ENCODE data around the gene RBMS1. TPM values are rescaled to one million over a fixed set of nuclear protein-coding genes. Genes with fewer than 3 reads are reported as not detected.

RBMS1 gene
- total and polyA plus RNA-seq, 2 of the 4 experiments (the other 2 are of a cell fraction): 43.5 to 64.9 TPM

GRCh38 chr2:160507046-160507407, 13.4 kb upstream of the RBMS1 start:
- H3K4me3 ChIP-seq (ENCODE audit: insufficient read depth, low read depth, low read length): no peak overlapping the region
- WGBS, 2 experiments (ENCODE audit: extremely low coverage in 2 of 2, insufficient read length in 1 of 2): no CpG with 5 or more reads among the region's 3 CpGs
- H3K36me3 ChIP-seq (ENCODE audit: control insufficient read depth, insufficient read depth, low read length): no peaks in the 10 kb centered on the region
- no peak overlapping the region for H3K4ac ChIP-seq (ENCODE audit: low read depth, low read length)
- H3K18ac ChIP-seq (ENCODE audit: low read depth, low read length): no peak overlapping the region; the same call in 1 of the 2 replicates
- no peak overlapping the region for H2BK15ac ChIP-seq (ENCODE audit: low read depth, low read length)
- no peak overlapping the region for H3K56ac ChIP-seq (ENCODE audit: extremely low read depth, insufficient read depth, low read length)
- H3K23ac ChIP-seq (ENCODE audit: low read depth, low read length): no peak overlapping the region
- ChIA-PET POLR2A (ENCODE audit: unreplicated experiment) (no interaction called here), CTCF (no interaction called here)
- no peak overlapping the region for H3K27ac ChIP-seq (ENCODE audit: insufficient read depth, low read length)
- no peak overlapping the region for H4K91ac ChIP-seq (ENCODE audit: insufficient read depth, low read depth, low read length)
- intact Hi-C loops (cut with micrococcal nuclease) (no loop called here), in situ Hi-C loops (cut with MboI; ENCODE audit: low sequenced_read_pairs) (no loop called here), dilution Hi-C loops (cut with HindIII; ENCODE audit: low sequenced_read_pairs, unreplicated experiment) (no loop called here)
- no peak overlapping the region for H2AK5ac ChIP-seq (ENCODE audit: low read depth, low read length)
- no peak overlapping the region for H2BK120ac ChIP-seq (ENCODE audit: low read depth, low read length)
- no peak for ATAC-seq (ENCODE audit: low read depth)
- no peaks in the 10 kb centered on the region for H3K9me1 ChIP-seq (ENCODE audit: insufficient read depth, low read length)
- H4K20me1 ChIP-seq (ENCODE audit: insufficient read depth, low read length): no peaks in the 10 kb centered on the region
- H3K79me1 ChIP-seq (ENCODE audit: low read depth in 1 of 2, low read length in 2 of 2): no peaks in the 10 kb centered on the region
- no peak overlapping the region for H2AFZ ChIP-seq (replicated peaks; ENCODE audit: low read length, poor library complexity)
- H4K8ac ChIP-seq (ENCODE audit: low read depth in 2 of 2, low read length in 2 of 2): no peak overlapping the region
- no peak overlapping the region for H3K4me2 ChIP-seq (ENCODE audit: low read depth, low read length)
- no TSS peak for BruUV-seq (replicated peaks)
- H2BK5ac ChIP-seq (ENCODE audit: low read depth, low read length, poor library complexity, severe bottlenecking): no peak overlapping the region
- no peak for TF ChIP-seq MAZ (IDR thresholded peaks at IDR 0.05; ENCODE audit: borderline replicate concordance, low read depth, low read length)
- TF ChIP-seq, protein P1, sequence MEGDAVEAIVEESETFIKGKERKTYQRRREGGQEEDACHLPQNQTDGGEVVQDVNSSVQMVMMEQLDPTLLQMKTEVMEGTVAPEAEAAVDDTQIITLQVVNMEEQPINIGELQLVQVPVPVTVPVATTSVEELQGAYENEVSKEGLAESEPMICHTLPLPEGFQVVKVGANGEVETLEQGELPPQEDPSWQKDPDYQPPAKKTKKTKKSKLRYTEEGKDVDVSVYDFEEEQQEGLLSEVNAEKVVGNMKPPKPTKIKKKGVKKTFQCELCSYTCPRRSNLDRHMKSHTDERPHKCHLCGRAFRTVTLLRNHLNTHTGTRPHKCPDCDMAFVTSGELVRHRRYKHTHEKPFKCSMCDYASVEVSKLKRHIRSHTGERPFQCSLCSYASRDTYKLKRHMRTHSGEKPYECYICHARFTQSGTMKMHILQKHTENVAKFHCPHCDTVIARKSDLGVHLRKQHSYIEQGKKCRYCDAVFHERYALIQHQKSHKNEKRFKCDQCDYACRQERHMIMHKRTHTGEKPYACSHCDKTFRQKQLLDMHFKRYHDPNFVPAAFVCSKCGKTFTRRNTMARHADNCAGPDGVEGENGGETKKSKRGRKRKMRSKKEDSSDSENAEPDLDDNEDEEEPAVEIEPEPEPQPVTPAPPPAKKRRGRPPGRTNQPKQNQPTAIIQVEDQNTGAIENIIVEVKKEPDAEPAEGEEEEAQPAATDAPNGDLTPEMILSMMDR (conservative IDR thresholded peaks at IDR 0.05; ENCODE audit: low read depth, low read length): no peak
- TF ChIP-seq CEBPB (IDR thresholded peaks at IDR 0.05; ENCODE audit: low read depth, low read length): no peak
- no peak for TF ChIP-seq RAD21 (IDR thresholded peaks at IDR 0.05; ENCODE audit: low read length)
- no peak for TF ChIP-seq BHLHE40 (IDR thresholded peaks at IDR 0.05; ENCODE audit: low read depth, low read length)
- TF ChIP-seq RFX5 (IDR thresholded peaks at IDR 0.05; ENCODE audit: low read depth, low read length): no peak
- TF ChIP-seq RCOR1 (IDR thresholded peaks at IDR 0.05; ENCODE audit: insufficient replicate concordance, low read length): no peak
- TF ChIP-seq, protein P2, sequence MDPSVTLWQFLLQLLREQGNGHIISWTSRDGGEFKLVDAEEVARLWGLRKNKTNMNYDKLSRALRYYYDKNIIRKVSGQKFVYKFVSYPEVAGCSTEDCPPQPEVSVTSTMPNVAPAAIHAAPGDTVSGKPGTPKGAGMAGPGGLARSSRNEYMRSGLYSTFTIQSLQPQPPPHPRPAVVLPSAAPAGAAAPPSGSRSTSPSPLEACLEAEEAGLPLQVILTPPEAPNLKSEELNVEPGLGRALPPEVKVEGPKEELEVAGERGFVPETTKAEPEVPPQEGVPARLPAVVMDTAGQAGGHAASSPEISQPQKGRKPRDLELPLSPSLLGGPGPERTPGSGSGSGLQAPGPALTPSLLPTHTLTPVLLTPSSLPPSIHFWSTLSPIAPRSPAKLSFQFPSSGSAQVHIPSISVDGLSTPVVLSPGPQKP (IDR thresholded peaks at IDR 0.05; ENCODE audit: borderline replicate concordance, low read depth, low read length): no peak
- TF ChIP-seq CHD1 (IDR thresholded peaks at IDR 0.05; ENCODE audit: low read depth, low read length): no peak
- no peak for TF ChIP-seq FOS (IDR thresholded peaks at IDR 0.05; ENCODE audit: low read depth, low read length)
- TF ChIP-seq SMC3 (IDR thresholded peaks at IDR 0.05; ENCODE audit: low read depth, low read length): no peak
- TF ChIP-seq USF2 (IDR thresholded peaks at IDR 0.05; ENCODE audit: low read depth, low read length): no peak
- no peak for TF ChIP-seq MXI1 (IDR thresholded peaks at IDR 0.05; ENCODE audit: borderline replicate concordance, low read depth, low read length)
- no peak for TF ChIP-seq POLR2A (IDR thresholded peaks at IDR 0.05; ENCODE audit: low read depth, low read length)
- TF ChIP-seq MAFK (IDR thresholded peaks at IDR 0.05; ENCODE audit: low read depth, low read length): no peak
- TF ChIP-seq NFE2L2 (IDR thresholded peaks at IDR 0.05; ENCODE audit: low read depth, low read length): no peak
- DNase-seq: no peak
- no peaks in the 10 kb centered on the region for H3K9me3 ChIP-seq (ENCODE audit: control insufficient read depth, insufficient read depth, low read length)
- H3K9ac ChIP-seq (ENCODE audit: low read depth, low read length): no peak overlapping the region
- H3K4me1 ChIP-seq (ENCODE audit: control insufficient read depth, insufficient read depth, low read length): no peaks in the 10 kb centered on the region
- no peaks in the 10 kb centered on the region for H3K27me3 ChIP-seq (ENCODE audit: control insufficient read depth, insufficient read depth, low read length)
- H4K5ac ChIP-seq (ENCODE audit: low read depth, low read length): no peak overlapping the region
- no peak overlapping the region for H2BK20ac ChIP-seq (ENCODE audit: low read depth, low read length)
- no peak overlapping the region for H3K14ac ChIP-seq (replicated peaks; ENCODE audit: low read depth, low read length)
- H2AK9ac ChIP-seq (replicated peaks; ENCODE audit: low read depth, low read length, poor library complexity): no peak overlapping the region

Data from IMR-90 (cell line).